MCF 10A (cell line): Measurements from ENCODE around the gene KCNT1. TPM values are rescaled to one million over a fixed set of nuclear protein-coding genes. Genes with fewer than 3 reads are reported as not detected.

Experiments used
- BruUV-seq: library from RNA; stranded (reverse); fragments of 400-500 nt; replicated peaks from 2 replicates; lab custom pipeline; 2021; lab: Mats Ljungman, UMichigan
- CTCF ChIA-PET: fragments of 300-600 bp; sonication (Branson Sonifier 250); formaldehyde crosslinking; extraction: SDS; loops from one replicate; lab custom pipeline; 2021; ENCODE audit warnings: antibody characterized with exemption, inconsistent platforms; lab: Yijun Ruan, JAX
- POLR2A ChIA-PET: fragments of 300-600, 350-650 bp; sonication (Branson Sonifier 250); formaldehyde crosslinking; extraction: SDS; loops from one replicate; lab custom pipeline; 2020; ENCODE audit warnings: antibody characterized with exemption, inconsistent platforms; lab: Yijun Ruan, JAX
- DNase-seq: peaks from one replicate; pipeline ENCODE4 v3.0.0-alpha.2; 2018; ENCODE audit not compliant: unreplicated experiment
- H3K27ac Mint-ChIP-seq: one replicate; pipeline ENCODE4 v1.8.0; 2022; ENCODE audit warnings: mild to moderate bottlenecking, low read depth, mixed read lengths; ENCODE audit not compliant: unreplicated experiment
- H3K27me3 Mint-ChIP-seq: one replicate; pipeline ENCODE4 v1.8.0; 2022; ENCODE audit warnings: mixed read lengths; ENCODE audit not compliant: insufficient read depth, unreplicated experiment
- H3K36me3 Mint-ChIP-seq: one replicate; pipeline ENCODE4 v1.8.0; 2022; ENCODE audit warnings: mild to moderate bottlenecking, moderate library complexity, mixed read lengths; ENCODE audit not compliant: insufficient read depth, unreplicated experiment
- H3K4me1 Mint-ChIP-seq: one replicate; pipeline ENCODE4 v1.8.0; 2022; ENCODE audit warnings: mixed read lengths; ENCODE audit not compliant: insufficient read depth, unreplicated experiment
- H3K4me3 Mint-ChIP-seq: one replicate; pipeline ENCODE4 v1.8.0; 2022; ENCODE audit warnings: mild to moderate bottlenecking, moderate library complexity, mixed read lengths; ENCODE audit not compliant: unreplicated experiment
- H3K9me3 Mint-ChIP-seq: one replicate; pipeline ENCODE4 v1.8.0; 2022; ENCODE audit warnings: mixed read lengths; ENCODE audit not compliant: unreplicated experiment
- intact Hi-C: fragments of 100-400 bp; cut with micrococcal nuclease; formaldehyde crosslinking; loops from 2 replicates; pipeline ENCODE4 v1.14.1; 2022
- total RNA-seq: library from RNA; stranded (reverse); gene quantifications from 2 replicates; pipeline ENCODE4 v1.2.3, GENCODE V29; 2022
- TF ChIP-seq, protein P1 (sequence below): fragments of 200-600 bp; IDR thresholded peaks from one replicate; pipeline ENCODE4 v1.8.0; 2022; ENCODE audit warnings: antibody characterized with exemption, mild to moderate bottlenecking; ENCODE audit not compliant: unreplicated experiment

KCNT1 gene
- total RNA-seq, 1 experiment from 2014 or later, result not detected

- POLR2A ChIA-PET, result interaction anchor here (0.6 kb wide), 1 partner anchor 14 kb away, joined by 3 read pairs; no protein-coding TSS in a partner anchor
- H3K4me3 Mint-ChIP-seq, result no peak overlapping the region
- no peaks in the 10 kb centered on the region for H3K9me3 Mint-ChIP-seq
- H3K4me1 Mint-ChIP-seq, result no peaks in the 10 kb centered on the region
- peaks cover 8% of the 10 kb centered on the region for H3K36me3 Mint-ChIP-seq
- no peak overlapping the region for H3K27ac Mint-ChIP-seq
- CTCF ChIA-PET, result interaction anchor here (0.6 kb wide), 1 partner anchor 461 kb away, joined by 5 read pairs; no protein-coding TSS in a partner anchor
- intact Hi-C loops, result no loop called here
- TF ChIP-seq, protein P1, sequence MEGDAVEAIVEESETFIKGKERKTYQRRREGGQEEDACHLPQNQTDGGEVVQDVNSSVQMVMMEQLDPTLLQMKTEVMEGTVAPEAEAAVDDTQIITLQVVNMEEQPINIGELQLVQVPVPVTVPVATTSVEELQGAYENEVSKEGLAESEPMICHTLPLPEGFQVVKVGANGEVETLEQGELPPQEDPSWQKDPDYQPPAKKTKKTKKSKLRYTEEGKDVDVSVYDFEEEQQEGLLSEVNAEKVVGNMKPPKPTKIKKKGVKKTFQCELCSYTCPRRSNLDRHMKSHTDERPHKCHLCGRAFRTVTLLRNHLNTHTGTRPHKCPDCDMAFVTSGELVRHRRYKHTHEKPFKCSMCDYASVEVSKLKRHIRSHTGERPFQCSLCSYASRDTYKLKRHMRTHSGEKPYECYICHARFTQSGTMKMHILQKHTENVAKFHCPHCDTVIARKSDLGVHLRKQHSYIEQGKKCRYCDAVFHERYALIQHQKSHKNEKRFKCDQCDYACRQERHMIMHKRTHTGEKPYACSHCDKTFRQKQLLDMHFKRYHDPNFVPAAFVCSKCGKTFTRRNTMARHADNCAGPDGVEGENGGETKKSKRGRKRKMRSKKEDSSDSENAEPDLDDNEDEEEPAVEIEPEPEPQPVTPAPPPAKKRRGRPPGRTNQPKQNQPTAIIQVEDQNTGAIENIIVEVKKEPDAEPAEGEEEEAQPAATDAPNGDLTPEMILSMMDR, result no peak
- H3K27me3 Mint-ChIP-seq, result no peaks in the 10 kb centered on the region
- BruUV-seq, result no TSS peak
- DNase-seq, result no peak
Measured at GRCh38 chr9:135830496-135830895, 128.5 kb downstream of the KCNT1 start.

DNA sequence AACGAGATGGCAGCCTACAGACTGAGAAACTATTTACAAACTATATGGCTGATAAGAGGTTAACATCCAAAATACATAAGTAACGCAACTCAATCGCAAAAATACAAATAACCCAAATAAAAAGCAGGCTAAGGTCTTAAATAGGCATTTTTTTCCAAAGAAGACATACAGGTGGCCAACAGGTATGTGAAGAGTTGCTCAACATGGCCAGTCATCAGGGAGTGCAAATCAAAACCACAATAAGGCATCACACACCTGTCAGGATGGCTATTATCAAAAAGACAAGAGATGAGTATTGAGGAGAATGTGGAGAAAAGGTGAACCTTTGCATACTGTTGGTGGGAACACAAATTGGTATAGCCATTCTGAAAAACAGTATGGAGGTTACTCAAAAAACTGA lies 131.9 kb downstream of the KCNT1 start:
- DNase-seq, result no peak
- no peaks in the 10 kb centered on the region for H3K9me3 Mint-ChIP-seq
- intact Hi-C loops, result no loop called here
- no peaks in the 10 kb centered on the region for H3K4me1 Mint-ChIP-seq
- H3K27me3 Mint-ChIP-seq, result no peaks in the 10 kb centered on the region
- no peak overlapping the region for H3K27ac Mint-ChIP-seq
- H3K4me3 Mint-ChIP-seq, result no peak overlapping the region
- ChIA-PET CTCF (no interaction called here), POLR2A (no interaction called here)
- BruUV-seq, result no TSS peak
- no peaks in the 10 kb centered on the region for H3K36me3 Mint-ChIP-seq
- TF ChIP-seq, protein P1, result no peak

- ChIA-PET CTCF (interaction anchor here (0.6 kb wide), 1 partner anchor 94 kb away, joined by 3 read pairs; no protein-coding TSS in a partner anchor), POLR2A (no interaction called here)
- H3K4me3 Mint-ChIP-seq, result no peak overlapping the region
- intact Hi-C loops, result no loop called here
- H3K9me3 Mint-ChIP-seq, result no peaks in the 10 kb centered on the region
- BruUV-seq, result no TSS peak
- no peaks in the 10 kb centered on the region for H3K27me3 Mint-ChIP-seq
- no peaks in the 10 kb centered on the region for H3K36me3 Mint-ChIP-seq
- no peak overlapping the region for H3K27ac Mint-ChIP-seq
- no peak for DNase-seq
- no peaks in the 10 kb centered on the region for H3K4me1 Mint-ChIP-seq
- TF ChIP-seq, protein P1, result no peak
Measured at GRCh38 chr9:135835131-135835530, 133.1 kb downstream of the KCNT1 start.

- Mint-ChIP-seq H3K9me3 (peaks cover 9% of the 10 kb centered on the region), H3K27me3 (no peaks in the 10 kb centered on the region), H3K27ac (no peak overlapping the region)
Measured at GRCh38 chr9:135839516-135839915, 137.5 kb downstream of the KCNT1 start.

More at GRCh38 chr9:135839516-135839915, 137.5 kb downstream of the KCNT1 start:
- intact Hi-C loops, result no loop called here
- ChIA-PET POLR2A (no interaction called here), CTCF (interaction anchor here (0.6 to 0.7 kb wide), 2 partner anchors 13 to 25 kb away, joined by 4 to 5 read pairs; no protein-coding TSS in a partner anchor)
- Mint-ChIP-seq H3K4me3 (no peak overlapping the region), H3K36me3 (peaks cover 11% of the 10 kb centered on the region), H3K4me1 (no peaks in the 10 kb centered on the region)
- no peak for DNase-seq
- TF ChIP-seq, protein P1, result no peak
- no TSS peak for BruUV-seq
